GM19328 (cell line): Measurements from ENCODE around the gene NPC1L1.
A peak's percentile ranks its signal among the peaks of the same experiment; 100 is the strongest.

Source experiments
- ATAC-seq: cut with Tn5 transposase; IDR thresholded peaks from one replicate; pipeline ENCODE4 v1.9.1; 2021; ENCODE audit warnings: mild to moderate bottlenecking, moderate library complexity; ENCODE audit not compliant: unreplicated experiment

The NPC1L1 gene

GRCh38 chr7:44541028-44541869 lies at the start of gene NPC1L1:
Gene NPC1L1, minus strand, starts transcription at chr7:44541330. Its CDS starts 71 bp downstream, at chr7:44541259.
- no peak for ATAC-seq

GRCh38 chr7:44590910-44591309 lies 49.8 kb upstream of the NPC1L1 start:
- no peak for ATAC-seq

GRCh38 chr7:44587843-44588711 lies 46.9 kb upstream of the NPC1L1 start:
- no peak for ATAC-seq

- ATAC-seq: no peak
Observed at GRCh38 chr7:44583146-44583865, 42.2 kb upstream of the NPC1L1 start.

- ATAC-seq: peak; percentile 80
Observed at GRCh38 chr7:44581879-44582603, 40.9 kb upstream of the NPC1L1 start, which contains the start of gene TMED4. Gene TMED4, minus strand, starts transcription at chr7:44582231. Its CDS starts 25 bp downstream, at chr7:44582206.

- peak; percentile 10 for ATAC-seq
Observed at GRCh38 chr7:44580945-44581878, 40.1 kb upstream of the NPC1L1 start.

GRCh38 chr7:44576228-44576627 lies 35.1 kb upstream of the NPC1L1 start:
- ATAC-seq: no peak

- ATAC-seq: no peak
Observed at GRCh38 chr7:44575054-44575453, 33.9 kb upstream of the NPC1L1 start.

- ATAC-seq: no peak
Observed at GRCh38 chr7:44574287-44574872, 33.2 kb upstream of the NPC1L1 start.

GRCh38 chr7:44573464-44574286 lies 32.5 kb upstream of the NPC1L1 start, which contains the start of gene DDX56:
Gene DDX56, minus strand, starts transcription at chr7:44573908. Its CDS starts 13 bp downstream, at chr7:44573895.
- ATAC-seq: peak; percentile 91

- no peak for ATAC-seq
Observed at GRCh38 chr7:44572771-44573170, 31.6 kb upstream of the NPC1L1 start.

- ATAC-seq: no peak
Observed at GRCh38 chr7:44569959-44570358, 28.8 kb upstream of the NPC1L1 start.

GRCh38 chr7:44568771-44569560 lies 27.8 kb upstream of the NPC1L1 start:
- ATAC-seq: no peak

- ATAC-seq: no peak
Observed at GRCh38 chr7:44567884-44568283, 26.8 kb upstream of the NPC1L1 start.

GRCh38 chr7:44566680-44567079 lies 25.6 kb upstream of the NPC1L1 start:
- no peak for ATAC-seq

GRCh38 chr7:44565795-44566559 lies 24.8 kb upstream of the NPC1L1 start:
- no peak for ATAC-seq
